A549 (cell line): ENCODE data around the gene HMCN1. TPM values are rescaled to one million over a fixed set of nuclear protein-coding genes. Genes with fewer than 3 reads are reported as not detected.

Source experiments
- ATAC-seq, 2 experiments: fragments of 200-7000 bp in 1 of 2; fragments of >200 bp in 1 of 2; cut with Nextera tagmentation in 1 of 2; cut with Tn5 transposase in 1 of 2; 3 replicates each; pipeline versions ENCODE4 v1.8.0 to v1.9.1; 2018 to 2020; ENCODE audit warnings: mild to moderate bottlenecking in 1 of 2, moderate library complexity in 1 of 2
- CTCF ChIA-PET: fragments of 300-600 bp; sonication (Branson Sonifier 250); formaldehyde crosslinking; extraction: SDS; loops from one replicate; lab custom pipeline; 2021; ENCODE audit warnings: antibody characterized with exemption, inconsistent platforms; lab: Yijun Ruan, JAX
- POLR2A ChIA-PET: fragments of 350-600 bp; formaldehyde crosslinking; extraction: SDS; loops from one replicate; lab custom pipeline; 2021; ENCODE audit warnings: antibody characterized with exemption, inconsistent platforms; lab: Yijun Ruan, JAX
- DNase-seq, 2 experiments: peaks; one replicate each; pipeline versions ENCODE4 v3.0.0 to v3.0.0-alpha.2; 2011 to 2016; ENCODE audit warnings: low read depth in 1 of 2, low spot score in 1 of 2
- FAIRE-seq: peaks from 2 replicates; lab custom pipeline; 2011; peaks lifted over from hg19 to GRCh38; lab: Jason Lieb, UNC
- H3K27ac ChIP-seq, 2 experiments: fragments of >200 bp; sonication (Bioruptor Twin); formaldehyde crosslinking; 3 replicates each; pipeline ENCODE4 v1.5.1; 2016 to 2017
- H3K4me1 ChIP-seq: fragments of >200 bp; sonication (Bioruptor Twin); formaldehyde crosslinking; 3 replicates; pipeline ENCODE4 v1.6.1; 2016
- H3K4me2 ChIP-seq: fragments of >200 bp; sonication (Bioruptor Twin); formaldehyde crosslinking; 3 replicates; pipeline ENCODE4 v1.6.1; 2016
- H3K4me3 ChIP-seq: fragments of >200 bp; sonication (Bioruptor Twin); formaldehyde crosslinking; 3 replicates; pipeline ENCODE4 v1.5.1; 2016
- H3K9me3 ChIP-seq: fragments of >200 bp; sonication (Bioruptor Twin); formaldehyde crosslinking; 3 replicates; pipeline ENCODE4 v1.6.1; 2016
- BHLHE40 ChIP-seq: IDR thresholded peaks from 2 replicates; pipeline ENCODE4 v1.6.1; 2012; ENCODE audit warnings: low read depth, low read length, inconsistent platforms
- CBX2 ChIP-seq: fragments of 200-600 bp; sonication (generic); IDR thresholded peaks from 2 replicates; pipeline ENCODE4 v1.6.1; 2016; ENCODE audit warnings: low read depth, mild to moderate bottlenecking, borderline replicate concordance
- CEBPB ChIP-seq, 2 experiments: fragments of >200 bp in 1 of 2; sonication (Bioruptor Twin) in 1 of 2; formaldehyde crosslinking in 1 of 2; IDR thresholded peaks; 2 replicates each; pipeline ENCODE4 v1.6.1; 2012 to 2016
- EHF ChIP-seq: fragments of 250-450 bp; sonication (Bioruptor Pico); IDR thresholded peaks from 2 replicates; pipeline ENCODE4 v1.5.0; 2020; ENCODE audit warnings: mild to moderate bottlenecking
- EP300 ChIP-seq, 2 experiments: fragments of >200 bp; sonication (Bioruptor Twin); formaldehyde crosslinking; IDR thresholded peaks; 2 replicates in 1 of 2; 3 replicates in 1 of 2; pipeline ENCODE4 v1.6.1; 2016 to 2017
- FOSB ChIP-seq: fragments of 250-450 bp; sonication (Bioruptor Pico); IDR thresholded peaks from 2 replicates; pipeline ENCODE4 v1.5.0; 2020; ENCODE audit warnings: mild to moderate bottlenecking, moderate library complexity
- FOSL2 ChIP-seq, 2 experiments: fragments of 450-650 bp in 1 of 2; fragments of >200 bp in 1 of 2; sonication (Bioruptor Twin) in 1 of 2; formaldehyde crosslinking; IDR thresholded peaks; 2 replicates each; pipeline versions ENCODE4 v1.5.0 to v1.6.1; 2016 to 2020; ENCODE audit warnings: mild to moderate bottlenecking in 1 of 2, moderate library complexity in 1 of 2
- FOXS1 ChIP-seq: fragments of 250-450 bp; sonication (Bioruptor Pico); IDR thresholded peaks from 2 replicates; pipeline ENCODE4 v1.5.0; 2020; ENCODE audit warnings: mild to moderate bottlenecking, moderate library complexity
- GATA3 ChIP-seq: IDR thresholded peaks from 2 replicates; pipeline ENCODE4 v1.6.1; 2012; ENCODE audit warnings: borderline replicate concordance
- HEYL ChIP-seq: fragments of 250-450 bp; sonication (Bioruptor Pico); IDR thresholded peaks from 2 replicates; pipeline ENCODE4 v1.8.0; 2021; ENCODE audit warnings: mild to moderate bottlenecking, moderate library complexity
- HOXA7 ChIP-seq: fragments of 250-450 bp; sonication (Bioruptor Pico); IDR thresholded peaks from 2 replicates; pipeline ENCODE4 v1.5.0; 2020; ENCODE audit warnings: mild to moderate bottlenecking, moderate library complexity
- JUN ChIP-seq, 2 experiments: fragments of >200 bp; sonication (Bioruptor Twin); formaldehyde crosslinking; IDR thresholded peaks; 2 replicates in 1 of 2; 3 replicates in 1 of 2; pipeline ENCODE4 v1.6.1; 2016 to 2017
- JUNB ChIP-seq: fragments of >200 bp; sonication (Bioruptor Twin); formaldehyde crosslinking; IDR thresholded peaks from 2 replicates; pipeline ENCODE4 v1.6.1; 2016
- KDM5A ChIP-seq: fragments of 200-600 bp; sonication (generic); IDR thresholded peaks from 2 replicates; pipeline ENCODE4 v1.6.1; 2016; ENCODE audit warnings: antibody characterized with exemption, mild to moderate bottlenecking
- NFE2L2 ChIP-seq: fragments of 150-350 bp; conservative IDR thresholded peaks from 2 replicates; pipeline ENCODE4 v1.6.1; 2014; ENCODE audit warnings: low read length
- NR3C1 ChIP-seq: fragments of >200 bp; sonication (Bioruptor Twin); formaldehyde crosslinking; IDR thresholded peaks from 3 replicates; pipeline ENCODE4 v1.6.1; 2017
- PHF8 ChIP-seq: fragments of 200-600 bp; sonication (generic); IDR thresholded peaks from 2 replicates; pipeline ENCODE4 v1.6.1; 2016; ENCODE audit warnings: low read depth, mild to moderate bottlenecking, antibody characterized with exemption, moderate library complexity, borderline replicate concordance
- POLR2A ChIP-seq: IDR thresholded peaks from 2 replicates; pipeline ENCODE4 v1.6.1; 2012; ENCODE audit warnings: mild to moderate bottlenecking, low read length
- POLR2AphosphoS2 ChIP-seq: conservative IDR thresholded peaks from 2 replicates; pipeline ENCODE4 v1.6.1; 2012; ENCODE audit warnings: low read length, improper control_type of control experiment, inconsistent platforms
- RNF2 ChIP-seq: fragments of 200-600 bp; sonication (generic); IDR thresholded peaks from 2 replicates; pipeline ENCODE4 v1.6.1; 2016; ENCODE audit warnings: low read depth, mild to moderate bottlenecking, antibody characterized with exemption, moderate library complexity, borderline replicate concordance
- SMC3 ChIP-seq: fragments of >200 bp; sonication (Bioruptor Twin); formaldehyde crosslinking; IDR thresholded peaks from 3 replicates; pipeline ENCODE4 v1.6.1; 2018; ENCODE audit warnings: inconsistent platforms
- TP53 ChIP-seq: fragments of 250-450 bp; sonication (Bioruptor Pico); IDR thresholded peaks from 2 replicates; pipeline ENCODE4 v1.5.0; 2021; ENCODE audit warnings: mild to moderate bottlenecking, moderate library complexity
- ZFP36 ChIP-seq: fragments of 450-650 bp; IDR thresholded peaks from 2 replicates; pipeline ENCODE4 v1.6.1; 2014; ENCODE audit warnings: borderline replicate concordance; ENCODE audit not compliant: partially characterized antibody
- ZSCAN20 ChIP-seq: fragments of 250-450 bp; sonication (Bioruptor Pico); IDR thresholded peaks from 2 replicates; pipeline ENCODE4 v1.8.0; 2022; ENCODE audit warnings: mild to moderate bottlenecking, moderate library complexity
- WGBS: methylation state at CpG from one replicate; pipeline ENCODE4 v1.1.6; 2017; ENCODE audit errors: missing lambda C conversion rate; 5-methylcytosine and 5-hydroxymethylcytosine counted together
- polyA plus RNA-seq, 4 experiments: library from polyadenylated mRNA; depleted of rRNA in 3 of 4; stranded (reverse); fragments of >200 nt; fragmentation: RNase III in 1 of 4; extraction: RNeasy Plus Mini Kit Qiagen cat#74134 plus additional on column Dnase treatment in 1 of 4; gene quantifications; 2 replicates in 3 of 4; 3 replicates in 1 of 4; pipeline ENCODE4 v1.2.3, GENCODE V29; 2011 to 2017
- TF ChIP-seq, protein P1 (sequence below): fragments of 150-350 bp; IDR thresholded peaks from 2 replicates; pipeline ENCODE4 v1.6.1; 2014; ENCODE audit warnings: low read depth, mild to moderate bottlenecking, low read length
- TF ChIP-seq, protein P2 (sequence below): IDR thresholded peaks from 2 replicates; pipeline ENCODE4 v1.6.1; 2012; ENCODE audit warnings: low read depth, borderline replicate concordance
- TF ChIP-seq, protein P3 (sequence below): fragments of 250-450 bp; sonication (Bioruptor Pico); IDR thresholded peaks from 2 replicates; pipeline ENCODE4 v1.5.0; 2020; ENCODE audit warnings: low read depth, mild to moderate bottlenecking, moderate library complexity
- TF ChIP-seq, protein P4 (sequence below): fragments of >200 bp; sonication (Bioruptor Twin); formaldehyde crosslinking; IDR thresholded peaks from 2 replicates; pipeline ENCODE4 v1.6.1; 2016

Gene HMCN1
- polyA plus RNA-seq, 2 of the 4 experiments (the other 2 are of a cell fraction), result 0.03 to 0.06 TPM

DNA sequence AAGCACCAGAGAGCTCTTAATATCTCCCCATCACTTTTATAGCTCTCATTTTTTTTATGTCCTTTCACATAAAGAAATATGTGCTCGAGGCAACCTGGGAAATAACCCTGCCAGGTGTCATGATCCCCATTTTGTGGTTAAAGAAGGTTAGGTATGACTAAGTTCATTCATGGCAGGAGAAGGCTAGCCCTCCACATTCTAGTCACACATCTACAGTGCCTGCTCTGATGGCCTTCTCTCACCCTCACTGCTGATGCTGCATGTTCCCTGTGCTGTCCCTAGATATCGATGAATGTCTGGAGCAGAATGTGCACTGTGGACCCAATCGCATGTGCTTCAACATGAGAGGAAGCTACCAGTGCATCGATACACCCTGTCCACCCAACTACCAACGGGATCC lies 453.4 kb downstream of the HMCN1 start:
- WGBS, result 45% methylated on average over 5 of the region's 5 CpGs
- H3K4me1 ChIP-seq, result peaks cover 40% of the 10 kb centered on the region
- DNase-seq, result no peak
- no peak for FAIRE-seq
- peak overlapping the region; percentile 57 for H3K4me2 ChIP-seq
- CTCF ChIA-PET, result no interaction called here
- H3K27ac ChIP-seq, result peak overlapping the region; percentile 68 to 84
- TF ChIP-seq FOXS1 (CRISPR knock-in tag) (no peak), BHLHE40 (no peak)
- TF ChIP-seq, all 56 proteins: peak for 0
- Histone ChIP-seq H3K4me3 (no peak overlapping the region), H3K9me3 (no peaks in the 10 kb centered on the region)
- POLR2A ChIA-PET, result interaction anchor here (0.6 kb wide), 1 partner anchor 88 kb away, joined by 3 read pairs; no protein-coding TSS in a partner anchor
- ATAC-seq, result peak; percentile 42 to 56; a peak in 4 of 6 replicates

- POLR2A ChIA-PET, result interaction anchor here (0.6 kb wide), 1 partner anchor 89 kb away, joined by 3 read pairs; no protein-coding TSS in a partner anchor
- no peaks in the 10 kb centered on the region for H3K9me3 ChIP-seq
- H3K27ac ChIP-seq, result peak overlapping the region; percentile 68 to 84
- peak overlapping the region; percentile 57 for H3K4me2 ChIP-seq
- H3K4me3 ChIP-seq, result no peak overlapping the region
- no peak for TF ChIP-seq ZFP36
- peak; percentile 29 to 38; a peak in 1 of 5 replicates for TF ChIP-seq JUN (IDR thresholded peaks at IDR 0.05)
- TF ChIP-seq, protein P1, sequence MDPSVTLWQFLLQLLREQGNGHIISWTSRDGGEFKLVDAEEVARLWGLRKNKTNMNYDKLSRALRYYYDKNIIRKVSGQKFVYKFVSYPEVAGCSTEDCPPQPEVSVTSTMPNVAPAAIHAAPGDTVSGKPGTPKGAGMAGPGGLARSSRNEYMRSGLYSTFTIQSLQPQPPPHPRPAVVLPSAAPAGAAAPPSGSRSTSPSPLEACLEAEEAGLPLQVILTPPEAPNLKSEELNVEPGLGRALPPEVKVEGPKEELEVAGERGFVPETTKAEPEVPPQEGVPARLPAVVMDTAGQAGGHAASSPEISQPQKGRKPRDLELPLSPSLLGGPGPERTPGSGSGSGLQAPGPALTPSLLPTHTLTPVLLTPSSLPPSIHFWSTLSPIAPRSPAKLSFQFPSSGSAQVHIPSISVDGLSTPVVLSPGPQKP, result no peak
- peak; percentile 91 for TF ChIP-seq JUNB
- TF ChIP-seq, protein P2, sequence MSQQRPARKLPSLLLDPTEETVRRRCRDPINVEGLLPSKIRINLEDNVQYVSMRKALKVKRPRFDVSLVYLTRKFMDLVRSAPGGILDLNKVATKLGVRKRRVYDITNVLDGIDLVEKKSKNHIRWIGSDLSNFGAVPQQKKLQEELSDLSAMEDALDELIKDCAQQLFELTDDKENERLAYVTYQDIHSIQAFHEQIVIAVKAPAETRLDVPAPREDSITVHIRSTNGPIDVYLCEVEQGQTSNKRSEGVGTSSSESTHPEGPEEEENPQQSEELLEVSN, result peak; percentile 23; the same call in 1 of the 2 replicates
- TF ChIP-seq HEYL, result no peak
- peak in 1 of 2 experiments; percentile 59; a peak in 1 of 5 replicates for TF ChIP-seq EP300 (IDR thresholded peaks at IDR 0.05)
- TF ChIP-seq HOXA7 (CRISPR knock-in tag), result no peak
- 0 out of 2 replicates have a peak, but pooled peaks have one; percentile 42 for TF ChIP-seq GATA3
- TF ChIP-seq POLR2A, result no peak
- TF ChIP-seq FOSL2 (IDR thresholded peaks at IDR 0.05), result peak; percentile 89
- peak; percentile 81 for TF ChIP-seq FOSL2 (CRISPR knock-in tag; IDR thresholded peaks at IDR 0.05)
- TF ChIP-seq NFE2L2, result no peak
- TF ChIP-seq CEBPB (IDR thresholded peaks at IDR 0.05), result peak in 1 of 2 experiments; percentile 20; a peak in 2 of 4 replicates
- no peak for TF ChIP-seq KDM5A
- TF ChIP-seq PHF8, result no peak
- TF ChIP-seq, all 56 proteins: peak for 7
- ATAC-seq (peak; percentile 96 to 97), DNase-seq (peak; percentile 40 to 73), FAIRE-seq (peak; percentile 86)
- CTCF ChIA-PET, result interaction anchor here (1.1 to 2.0 kb wide), 2 partner anchors 24 to 32 kb away, joined by 6 read pairs; no protein-coding TSS in a partner anchor
- WGBS, result 2% methylated on average over 3 of the region's 3 CpGs
- peaks cover 36% of the 10 kb centered on the region for H3K4me1 ChIP-seq
Measured at GRCh38 chr1:186188004-186188539, 453.9 kb downstream of the HMCN1 start.

DNA sequence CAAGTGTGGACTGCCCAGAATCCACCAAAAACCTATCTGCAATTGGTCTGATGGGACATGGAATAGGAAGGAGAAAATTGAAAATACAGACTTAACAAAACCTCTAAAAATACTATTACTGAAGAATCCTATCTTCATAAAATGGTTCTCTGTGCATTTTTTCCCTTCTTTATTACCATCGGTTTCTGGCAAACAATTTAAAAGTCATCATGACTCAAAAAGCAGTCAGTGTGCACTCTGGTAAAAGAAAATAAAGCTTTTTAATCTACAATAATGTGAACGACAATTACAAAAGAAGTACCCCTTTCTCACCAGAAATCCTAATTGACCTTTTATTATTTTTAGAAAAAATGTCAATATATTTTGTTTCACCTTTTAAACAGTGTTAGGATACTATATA lies 454.5 kb downstream of the HMCN1 start:
- no peaks in the 10 kb centered on the region for H3K9me3 ChIP-seq
- H3K4me3 ChIP-seq, result no peak overlapping the region
- CTCF ChIA-PET, result interaction anchor here (1.1 to 2.0 kb wide), 2 partner anchors 24 to 33 kb away, joined by 6 read pairs; no protein-coding TSS in a partner anchor
- peak overlapping the region; percentile 57 for H3K4me2 ChIP-seq
- peaks cover 29% of the 10 kb centered on the region for H3K4me1 ChIP-seq
- WGBS, result 6% methylated on average over 2 of the region's 2 CpGs
- ATAC-seq (no peak; a peak in 1 of 6 replicates), FAIRE-seq (no peak), DNase-seq (no peak)
- POLR2A ChIA-PET, result no interaction called here
- H3K27ac ChIP-seq, result peak overlapping the region; percentile 68 to 84
- TF ChIP-seq HEYL, result no peak
- TF ChIP-seq, protein P1, result no peak
- TF ChIP-seq, protein P3, sequence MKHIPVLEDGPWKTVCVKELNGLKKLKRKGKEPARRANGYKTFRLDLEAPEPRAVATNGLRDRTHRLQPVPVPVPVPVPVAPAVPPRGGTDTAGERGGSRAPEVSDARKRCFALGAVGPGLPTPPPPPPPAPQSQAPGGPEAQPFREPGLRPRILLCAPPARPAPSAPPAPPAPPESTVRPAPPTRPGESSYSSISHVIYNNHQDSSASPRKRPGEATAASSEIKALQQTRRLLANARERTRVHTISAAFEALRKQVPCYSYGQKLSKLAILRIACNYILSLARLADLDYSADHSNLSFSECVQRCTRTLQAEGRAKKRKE (CRISPR knock-in tag), result no peak
- TF ChIP-seq, protein P4, sequence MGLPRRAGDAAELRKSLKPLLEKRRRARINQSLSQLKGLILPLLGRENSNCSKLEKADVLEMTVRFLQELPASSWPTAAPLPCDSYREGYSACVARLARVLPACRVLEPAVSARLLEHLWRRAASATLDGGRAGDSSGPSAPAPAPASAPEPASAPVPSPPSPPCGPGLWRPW, result no peak
- TF ChIP-seq FOXS1 (CRISPR knock-in tag), result no peak
- TF ChIP-seq POLR2A, result no peak
- TF ChIP-seq FOSL2 (IDR thresholded peaks at IDR 0.05), result no peak
- no peak for TF ChIP-seq FOSL2 (CRISPR knock-in tag; IDR thresholded peaks at IDR 0.05)
- no peak for TF ChIP-seq NR3C1
- TF ChIP-seq, protein P2, result no peak
- TF ChIP-seq SMC3, result no peak
- no peak for TF ChIP-seq EHF (CRISPR knock-in tag)
- no peak for TF ChIP-seq CBX2
- no peak for TF ChIP-seq ZSCAN20 (CRISPR knock-in tag)
- TF ChIP-seq POLR2AphosphoS2, result no peak
- no peak for TF ChIP-seq TP53
- TF ChIP-seq FOSB (CRISPR knock-in tag), result no peak
- no peak for TF ChIP-seq RNF2
